ENCODE results near the gene EPHA3. TPM values are rescaled to one million over a fixed set of nuclear protein-coding genes. Genes with fewer than 3 reads are reported as not detected.

Gene EPHA3
- total RNA-seq, 1 donor from 2014 or later: 0.04 TPM

DNA sequence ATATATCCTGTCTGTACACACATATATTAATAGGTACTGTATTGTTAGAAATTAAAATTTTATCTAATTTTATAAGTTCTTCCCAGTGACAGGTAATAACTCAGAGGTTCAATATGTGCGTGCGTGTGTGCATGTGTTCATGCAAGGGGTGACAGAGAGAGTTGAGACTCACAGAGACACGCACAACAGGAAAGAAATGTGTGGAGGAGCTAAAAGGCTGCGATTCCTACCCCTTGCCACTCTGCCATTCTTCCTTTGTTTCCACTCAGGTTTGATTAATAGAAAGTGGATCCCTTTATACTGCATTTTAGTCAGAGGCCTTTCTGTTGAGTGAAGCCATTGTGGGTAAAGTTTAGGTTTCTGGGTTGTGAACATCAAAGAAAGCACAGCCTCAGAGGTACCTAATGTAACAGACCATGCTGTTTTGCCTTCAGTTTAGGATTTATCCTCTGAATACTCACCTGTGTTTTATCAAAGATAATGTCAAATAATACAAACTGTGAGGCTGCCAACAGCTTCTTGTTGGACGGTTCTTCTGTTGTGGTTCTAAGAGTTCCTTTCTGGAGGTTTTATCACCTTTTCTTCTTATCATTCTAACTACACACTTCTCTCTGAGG lies 182.3 kb downstream of the EPHA3 start:
- H3K36me3 ChIP-seq (ENCODE audit: control insufficient read depth, insufficient read depth, low read length): no peaks in the 10 kb centered on the region
- TF ChIP-seq, protein P1, sequence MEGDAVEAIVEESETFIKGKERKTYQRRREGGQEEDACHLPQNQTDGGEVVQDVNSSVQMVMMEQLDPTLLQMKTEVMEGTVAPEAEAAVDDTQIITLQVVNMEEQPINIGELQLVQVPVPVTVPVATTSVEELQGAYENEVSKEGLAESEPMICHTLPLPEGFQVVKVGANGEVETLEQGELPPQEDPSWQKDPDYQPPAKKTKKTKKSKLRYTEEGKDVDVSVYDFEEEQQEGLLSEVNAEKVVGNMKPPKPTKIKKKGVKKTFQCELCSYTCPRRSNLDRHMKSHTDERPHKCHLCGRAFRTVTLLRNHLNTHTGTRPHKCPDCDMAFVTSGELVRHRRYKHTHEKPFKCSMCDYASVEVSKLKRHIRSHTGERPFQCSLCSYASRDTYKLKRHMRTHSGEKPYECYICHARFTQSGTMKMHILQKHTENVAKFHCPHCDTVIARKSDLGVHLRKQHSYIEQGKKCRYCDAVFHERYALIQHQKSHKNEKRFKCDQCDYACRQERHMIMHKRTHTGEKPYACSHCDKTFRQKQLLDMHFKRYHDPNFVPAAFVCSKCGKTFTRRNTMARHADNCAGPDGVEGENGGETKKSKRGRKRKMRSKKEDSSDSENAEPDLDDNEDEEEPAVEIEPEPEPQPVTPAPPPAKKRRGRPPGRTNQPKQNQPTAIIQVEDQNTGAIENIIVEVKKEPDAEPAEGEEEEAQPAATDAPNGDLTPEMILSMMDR (IDR thresholded peaks at IDR 0.05; ENCODE audit: insufficient read depth, low read length, poor library complexity, severe bottlenecking): no peak
- H3K4me3 ChIP-seq (ENCODE audit: low read depth, low read length): no peak overlapping the region
- DNase-seq (ENCODE audit: low read depth): no peak
- no peaks in the 10 kb centered on the region for H3K27me3 ChIP-seq (ENCODE audit: control insufficient read depth, insufficient read depth, low read length)

- Histone ChIP-seq H3K4me3 (ENCODE audit: low read depth, low read length) (no peak overlapping the region), H3K36me3 (ENCODE audit: control insufficient read depth, insufficient read depth, low read length) (no peaks in the 10 kb centered on the region), H3K27me3 (ENCODE audit: control insufficient read depth, insufficient read depth, low read length) (no peaks in the 10 kb centered on the region)
- TF ChIP-seq, protein P1 (IDR thresholded peaks at IDR 0.05; ENCODE audit: insufficient read depth, low read length, poor library complexity, severe bottlenecking): no peak
- DNase-seq (ENCODE audit: low read depth): no peak
Observed at GRCh38 chr3:89297199-89297598, 189.8 kb downstream of the EPHA3 start.

DNA sequence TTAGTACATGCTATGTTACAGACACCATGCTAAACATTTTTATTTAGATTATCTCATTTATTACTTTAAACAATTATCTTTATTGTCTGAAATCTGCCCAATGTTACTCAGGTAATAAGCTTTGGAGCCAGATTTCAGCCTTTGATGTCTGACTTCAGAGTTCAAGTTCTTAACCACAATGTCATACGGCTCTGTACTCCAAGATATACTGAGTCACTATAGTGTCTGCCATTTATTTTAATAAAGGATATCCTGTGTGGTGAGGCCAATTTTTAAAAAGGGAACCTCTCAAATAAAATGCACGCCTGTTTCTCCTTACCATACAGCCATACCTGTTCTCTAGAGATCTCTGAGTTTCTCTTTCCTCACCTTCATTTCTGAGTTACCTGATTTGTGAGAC lies 193.1 kb downstream of the EPHA3 start:
- DNase-seq (ENCODE audit: low read depth): no peak
- no peaks in the 10 kb centered on the region for H3K36me3 ChIP-seq (ENCODE audit: control insufficient read depth, insufficient read depth, low read length)
- no peaks in the 10 kb centered on the region for H3K27me3 ChIP-seq (ENCODE audit: control insufficient read depth, insufficient read depth, low read length)
- H3K4me3 ChIP-seq (ENCODE audit: low read depth, low read length): no peak overlapping the region
- TF ChIP-seq, protein P1 (IDR thresholded peaks at IDR 0.05; ENCODE audit: insufficient read depth, low read length, poor library complexity, severe bottlenecking): no peak

- TF ChIP-seq, protein P1 (IDR thresholded peaks at IDR 0.05; ENCODE audit: insufficient read depth, low read length, poor library complexity, severe bottlenecking): no peak
- no peak for DNase-seq (ENCODE audit: low read depth)
- Histone ChIP-seq H3K36me3 (ENCODE audit: control insufficient read depth, insufficient read depth, low read length) (no peaks in the 10 kb centered on the region), H3K4me3 (ENCODE audit: low read depth, low read length) (no peak overlapping the region), H3K27me3 (ENCODE audit: control insufficient read depth, insufficient read depth, low read length) (no peaks in the 10 kb centered on the region)
Observed at GRCh38 chr3:89300981-89301380, 193.6 kb downstream of the EPHA3 start.

GRCh38 chr3:89303701-89304100 lies 196.3 kb downstream of the EPHA3 start:
- no peaks in the 10 kb centered on the region for H3K27me3 ChIP-seq (ENCODE audit: control insufficient read depth, insufficient read depth, low read length)
- DNase-seq (ENCODE audit: low read depth): no peak
- H3K36me3 ChIP-seq (ENCODE audit: control insufficient read depth, insufficient read depth, low read length): no peaks in the 10 kb centered on the region
- TF ChIP-seq, protein P1 (IDR thresholded peaks at IDR 0.05; ENCODE audit: insufficient read depth, low read length, poor library complexity, severe bottlenecking): no peak
- no peak overlapping the region for H3K4me3 ChIP-seq (ENCODE audit: low read depth, low read length)

GRCh38 chr3:89306540-89306939 lies 199.1 kb downstream of the EPHA3 start:
- no peak for DNase-seq (ENCODE audit: low read depth)
- no peaks in the 10 kb centered on the region for H3K36me3 ChIP-seq (ENCODE audit: control insufficient read depth, insufficient read depth, low read length)
- TF ChIP-seq, protein P1 (IDR thresholded peaks at IDR 0.05; ENCODE audit: insufficient read depth, low read length, poor library complexity, severe bottlenecking): no peak
- no peaks in the 10 kb centered on the region for H3K27me3 ChIP-seq (ENCODE audit: control insufficient read depth, insufficient read depth, low read length)
- H3K4me3 ChIP-seq (ENCODE audit: low read depth, low read length): no peak overlapping the region
